ENCODE measurements around the gene FTO.
"Not testable (repeated sequence)": the region's sequence is repeated elsewhere in the genome, so short reads cannot be mapped to it uniquely, and the experiment has no call there.

FTO gene

DNA sequence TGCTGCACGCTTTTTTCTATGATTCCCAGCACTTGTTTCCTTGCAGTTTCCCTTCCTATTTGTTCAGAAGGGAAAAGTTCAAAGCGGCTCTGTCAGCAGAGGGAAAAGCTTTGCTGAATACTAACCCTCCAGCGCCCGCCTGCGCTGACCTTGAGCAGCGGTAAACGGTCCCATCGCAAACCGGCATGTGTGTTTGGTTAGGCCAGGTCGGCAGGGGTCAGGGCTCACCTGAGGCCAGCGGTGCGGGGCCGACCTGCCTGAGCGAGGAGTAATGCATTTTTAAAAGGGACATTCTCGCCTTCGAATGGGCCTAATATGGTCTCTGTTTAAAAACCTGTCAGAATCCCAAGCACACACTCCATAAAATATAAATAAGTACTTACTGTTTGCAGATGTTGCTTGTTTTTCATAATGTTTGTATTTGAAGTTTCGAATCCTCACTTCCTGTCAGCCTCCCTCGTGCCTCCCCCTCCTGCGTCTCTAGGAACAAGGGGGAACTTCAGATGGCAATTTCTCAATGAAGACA is 472.5 kb downstream of the FTO start:
- DNase-seq (ENCODE audit: low read depth in 2 of 2) = no peak
- no peak overlapping the region for H3K4me3 ChIP-seq (replicated peaks in 1 of 2; ENCODE audit: low read depth in 2 of 2, low read length in 2 of 2)

DNA sequence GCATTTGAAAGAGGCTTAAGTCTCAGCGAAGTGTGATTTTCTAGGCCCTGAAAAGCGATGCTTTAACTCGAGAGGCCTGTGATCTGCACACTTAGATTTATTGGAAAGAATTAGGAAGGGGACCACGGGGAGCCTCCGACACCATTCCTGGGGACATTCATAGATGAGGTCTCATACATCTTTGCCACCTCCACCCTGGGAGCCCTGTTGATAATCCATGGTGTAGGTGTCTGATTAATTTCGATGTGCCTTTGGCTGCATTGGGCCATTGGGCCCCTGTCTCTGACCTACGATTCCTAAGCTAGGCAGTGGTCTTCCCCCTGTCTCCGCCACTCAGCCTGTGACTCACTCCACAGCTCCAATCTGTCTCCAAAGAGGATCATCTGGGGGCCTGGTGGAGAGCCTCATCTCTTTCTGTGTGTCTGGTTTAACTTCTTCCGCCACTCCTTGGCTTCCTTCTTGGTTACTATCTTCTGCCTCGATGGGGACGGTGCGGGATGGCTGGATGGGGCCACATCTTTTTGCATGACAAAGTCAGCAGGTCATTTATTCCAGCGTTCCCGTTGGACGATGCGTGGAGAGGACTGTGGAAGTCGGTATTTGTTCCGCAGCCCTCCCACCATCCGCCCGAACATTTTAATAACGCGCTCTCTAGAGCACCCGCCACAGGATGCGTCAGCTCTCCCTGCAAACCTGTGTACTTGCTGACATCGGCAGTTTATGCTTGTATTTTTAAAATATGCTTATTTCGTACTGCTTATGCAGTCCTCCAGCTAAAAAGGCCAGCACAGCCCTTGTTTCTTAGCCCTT is 473.3 kb downstream of the FTO start:
- TF ChIP-seq, protein P1, sequence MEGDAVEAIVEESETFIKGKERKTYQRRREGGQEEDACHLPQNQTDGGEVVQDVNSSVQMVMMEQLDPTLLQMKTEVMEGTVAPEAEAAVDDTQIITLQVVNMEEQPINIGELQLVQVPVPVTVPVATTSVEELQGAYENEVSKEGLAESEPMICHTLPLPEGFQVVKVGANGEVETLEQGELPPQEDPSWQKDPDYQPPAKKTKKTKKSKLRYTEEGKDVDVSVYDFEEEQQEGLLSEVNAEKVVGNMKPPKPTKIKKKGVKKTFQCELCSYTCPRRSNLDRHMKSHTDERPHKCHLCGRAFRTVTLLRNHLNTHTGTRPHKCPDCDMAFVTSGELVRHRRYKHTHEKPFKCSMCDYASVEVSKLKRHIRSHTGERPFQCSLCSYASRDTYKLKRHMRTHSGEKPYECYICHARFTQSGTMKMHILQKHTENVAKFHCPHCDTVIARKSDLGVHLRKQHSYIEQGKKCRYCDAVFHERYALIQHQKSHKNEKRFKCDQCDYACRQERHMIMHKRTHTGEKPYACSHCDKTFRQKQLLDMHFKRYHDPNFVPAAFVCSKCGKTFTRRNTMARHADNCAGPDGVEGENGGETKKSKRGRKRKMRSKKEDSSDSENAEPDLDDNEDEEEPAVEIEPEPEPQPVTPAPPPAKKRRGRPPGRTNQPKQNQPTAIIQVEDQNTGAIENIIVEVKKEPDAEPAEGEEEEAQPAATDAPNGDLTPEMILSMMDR (IDR thresholded peaks at IDR 0.05; ENCODE audit: low read depth, low read length) = no peak
- no peak for DNase-seq (ENCODE audit: low read depth in 2 of 2)
- H3K4me3 ChIP-seq (replicated peaks in 1 of 2; ENCODE audit: low read depth in 2 of 2, low read length in 2 of 2) = no peak overlapping the region

More for the DNA sequence above, 472.5 kb downstream of the FTO start:
- TF ChIP-seq, protein P1 (IDR thresholded peaks at IDR 0.05; ENCODE audit: low read depth, low read length) = no peak

GRCh38 chr16:54177862-54178477 is 474.0 kb downstream of the FTO start:
- no peak overlapping the region for H3K4me3 ChIP-seq (replicated peaks in 1 of 2; ENCODE audit: low read depth in 2 of 2, low read length in 2 of 2)
- TF ChIP-seq, protein P1 (IDR thresholded peaks at IDR 0.05; ENCODE audit: low read depth, low read length) = no peak
- no peak for DNase-seq (ENCODE audit: low read depth in 2 of 2)

GRCh38 chr16:54178478-54178976 is 474.6 kb downstream of the FTO start:
- TF ChIP-seq, protein P1 (IDR thresholded peaks at IDR 0.05; ENCODE audit: low read depth, low read length) = no peak
- no peak for DNase-seq (ENCODE audit: low read depth in 2 of 2)
- H3K4me3 ChIP-seq (replicated peaks in 1 of 2; ENCODE audit: low read depth in 2 of 2, low read length in 2 of 2) = no peak overlapping the region

GRCh38 chr16:54180421-54181359 is 476.7 kb downstream of the FTO start:
- H3K4me3 ChIP-seq (replicated peaks in 1 of 2; ENCODE audit: low read depth in 2 of 2, low read length in 2 of 2) = no peak overlapping the region
- no peak for DNase-seq (ENCODE audit: low read depth in 2 of 2)
- TF ChIP-seq, protein P1 (IDR thresholded peaks at IDR 0.05; ENCODE audit: low read depth, low read length) = no peak

GRCh38 chr16:54181683-54182329 is 477.9 kb downstream of the FTO start:
- not testable (repeated sequence) for DNase-seq (ENCODE audit: low read depth in 2 of 2); H3K4me3 ChIP-seq (replicated peaks in 1 of 2; ENCODE audit: low read depth in 2 of 2, low read length in 2 of 2)
